Kidney (tissue), 14 donors: ENCODE measurements around the gene ATP6V0E1. TPM values are rescaled to one million over a fixed set of nuclear protein-coding genes. Genes with fewer than 3 reads are reported as not detected.

Experiments
- DNase-seq, 5 donors: peaks; one replicate each; pipeline ENCODE4 v3.0.0-alpha.2; 2013 to 2020
- FAIRE-seq: peaks from 2 replicates; lab custom pipeline; 2012; peaks lifted over from hg19 to GRCh38; lab: Jason Lieb, UNC
- H3K27ac ChIP-seq, 2 donors: one replicate each; pipeline ENCODE4 v1.7.0; 2013; ENCODE audit warnings: low read depth in 2 of 2, low read length in 2 of 2, inconsistent platforms in 1 of 2
- H3K27me3 ChIP-seq: one replicate; pipeline ENCODE4 v1.7.1; 2013; ENCODE audit warnings: low read length, inconsistent platforms; ENCODE audit not compliant: control insufficient read depth, insufficient read depth
- H3K36me3 ChIP-seq, 3 donors: one replicate each; pipeline versions ENCODE4 v1.7.0 to v1.7.1; 2013; ENCODE audit warnings: low read length in 3 of 3, control low read depth in 1 of 3, inconsistent platforms in 1 of 3; ENCODE audit not compliant: insufficient read depth in 3 of 3, control insufficient read depth in 2 of 3
- H3K4me1 ChIP-seq, 3 donors: one replicate each; pipeline versions ENCODE4 v1.7.0 to v1.7.1; 2013; ENCODE audit warnings: low read length in 3 of 3, inconsistent platforms in 1 of 3, low read depth in 1 of 3; ENCODE audit not compliant: control insufficient read depth in 2 of 3, insufficient read depth in 2 of 3
- H3K4me3 ChIP-seq, 3 donors: one replicate each; pipeline versions ENCODE4 v1.7.0 to v1.8.1; 2013; ENCODE audit warnings: low read length in 3 of 3, control low read depth in 1 of 3, inconsistent platforms in 1 of 3
- H3K9ac ChIP-seq, 3 donors: one replicate each; pipeline versions ENCODE4 v1.7.0 to v1.7.1; 2013; ENCODE audit warnings: low read length in 3 of 3, control low read depth in 1 of 3, inconsistent platforms in 1 of 3
- H3K9me3 ChIP-seq, 3 donors: one replicate each; pipeline versions ENCODE4 v1.7.0 to v1.7.1; 2013; ENCODE audit warnings: low read length in 3 of 3, control low read depth in 1 of 3, inconsistent platforms in 1 of 3; ENCODE audit not compliant: control insufficient read depth in 2 of 3, insufficient read depth in 1 of 3
- intact Hi-C: fragments of 100-400 bp; cut with DNase I; formaldehyde crosslinking; loops from one replicate; pipeline ENCODE4 v1.11.1; 2022
- polyA plus RNA-seq: library from polyadenylated mRNA; stranded (reverse); fragments of 350-450 nt; fragmentation: Illumina TruSeq; extraction: RNeasy Lipid Tissue Mini Kit (QIAGEN cat#74804); gene quantifications from one replicate; pipeline ENCODE4 v1.2.3, GENCODE V29; 2014; ENCODE audit warnings: low read depth, low replicate concordance; ENCODE audit not compliant: insufficient read depth
- total RNA-seq: library from RNA; stranded (reverse); fragmentation: NEBNext Ultra II Directional; extraction: Animal tissue kit (Norgen Biotek cat#: 25700); gene quantifications from one replicate; pipeline ENCODE4 v1.2.1, GENCODE V29; 2021
- TF ChIP-seq, protein P1 (sequence below): IDR thresholded peaks from 3 replicates; pipeline ENCODE4 v1.5.1; 2012; ENCODE audit warnings: mild to moderate bottlenecking, moderate library complexity, borderline replicate concordance; ENCODE audit not compliant: insufficient read depth; ENCODE audit errors: extremely low read depth
- donor health status: control.
- donor health status: control.
- donor health status: control.
- donor health status: control.
- donor health status: control.
- donor health status: DM: yes; HTN: yes; CAD: no.
- donor health status: Normal renal cell carcinoma (clear cell type).

ATP6V0E1 gene
- total and polyA plus RNA-seq, 2 donors from 2014 or later: 352 to 804 TPM

GRCh38 chr5:172954751-172955159, 28.8 kb upstream of the ATP6V0E1 start:
- no peaks in the 10 kb centered on the region for H3K27me3 ChIP-seq
- no peak for DNase-seq
- FAIRE-seq: no peak
- no peak overlapping the region for H3K4me3 ChIP-seq
- intact Hi-C loops: no loop called here
- H3K4me1 ChIP-seq: no peaks in the 10 kb centered on the region
- H3K9me3 ChIP-seq: no peaks in the 10 kb centered on the region
- TF ChIP-seq, protein P1, sequence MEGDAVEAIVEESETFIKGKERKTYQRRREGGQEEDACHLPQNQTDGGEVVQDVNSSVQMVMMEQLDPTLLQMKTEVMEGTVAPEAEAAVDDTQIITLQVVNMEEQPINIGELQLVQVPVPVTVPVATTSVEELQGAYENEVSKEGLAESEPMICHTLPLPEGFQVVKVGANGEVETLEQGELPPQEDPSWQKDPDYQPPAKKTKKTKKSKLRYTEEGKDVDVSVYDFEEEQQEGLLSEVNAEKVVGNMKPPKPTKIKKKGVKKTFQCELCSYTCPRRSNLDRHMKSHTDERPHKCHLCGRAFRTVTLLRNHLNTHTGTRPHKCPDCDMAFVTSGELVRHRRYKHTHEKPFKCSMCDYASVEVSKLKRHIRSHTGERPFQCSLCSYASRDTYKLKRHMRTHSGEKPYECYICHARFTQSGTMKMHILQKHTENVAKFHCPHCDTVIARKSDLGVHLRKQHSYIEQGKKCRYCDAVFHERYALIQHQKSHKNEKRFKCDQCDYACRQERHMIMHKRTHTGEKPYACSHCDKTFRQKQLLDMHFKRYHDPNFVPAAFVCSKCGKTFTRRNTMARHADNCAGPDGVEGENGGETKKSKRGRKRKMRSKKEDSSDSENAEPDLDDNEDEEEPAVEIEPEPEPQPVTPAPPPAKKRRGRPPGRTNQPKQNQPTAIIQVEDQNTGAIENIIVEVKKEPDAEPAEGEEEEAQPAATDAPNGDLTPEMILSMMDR: no peak
- H3K36me3 ChIP-seq: peaks cover 0 to 9% (median 3%) of the 10 kb centered on the region in 3 donors
- no peak overlapping the region for H3K27ac ChIP-seq
- H3K9ac ChIP-seq: no peak overlapping the region

DNA sequence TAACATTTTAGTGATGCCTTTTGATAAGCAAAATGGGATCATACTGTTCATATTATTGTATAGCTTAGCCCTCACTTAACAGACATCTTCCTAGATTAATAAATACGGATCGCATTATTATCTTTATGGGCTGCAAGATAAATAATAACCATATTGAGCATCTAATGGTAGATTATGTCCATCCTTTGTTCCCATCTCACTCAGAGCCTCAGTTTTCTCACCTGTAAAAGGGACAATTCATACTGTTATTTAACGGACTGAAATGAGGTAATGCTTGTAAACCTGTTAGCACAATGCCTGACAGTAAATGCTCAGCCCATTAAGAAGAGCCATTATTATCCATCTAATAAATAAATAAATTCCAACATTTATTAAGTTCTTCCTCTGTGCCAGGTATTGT, 27.3 kb upstream of the ATP6V0E1 start:
- H3K36me3 ChIP-seq: peaks cover 0 to 3% (median 0%) of the 10 kb centered on the region in 3 donors
- H3K4me1 ChIP-seq: peaks cover 0 to 7% (median 3%) of the 10 kb centered on the region in 3 donors
- no peaks in the 10 kb centered on the region for H3K9me3 ChIP-seq
- DNase-seq (no peak), FAIRE-seq (no peak)
- no peaks in the 10 kb centered on the region for H3K27me3 ChIP-seq
- H3K27ac ChIP-seq: no peak overlapping the region
- H3K4me3 ChIP-seq: no peak overlapping the region
- no peak overlapping the region for H3K9ac ChIP-seq
- TF ChIP-seq, protein P1: no peak
- intact Hi-C loops: no loop called here

- Histone ChIP-seq H3K9me3 (no peaks in the 10 kb centered on the region), H3K27ac (no peak overlapping the region), H3K4me3 (no peak overlapping the region), H3K4me1 (peaks cover 0 to 7% (median 3%) of the 10 kb centered on the region in 3 donors), H3K9ac (no peak overlapping the region), H3K36me3 (peaks cover 0 to 3% (median 0%) of the 10 kb centered on the region in 3 donors), H3K27me3 (no peaks in the 10 kb centered on the region)
- DNase-seq (peak in 1 of 5 donors; percentile 22), FAIRE-seq (no peak)
- intact Hi-C loops: no loop called here
- TF ChIP-seq, protein P1: no peak
Observed at GRCh38 chr5:172956936-172957335, 26.6 kb upstream of the ATP6V0E1 start.

- H3K27ac ChIP-seq: no peak overlapping the region
- TF ChIP-seq, protein P1: no peak
- peaks cover 0 to 7% (median 3%) of the 10 kb centered on the region in 3 donors for H3K4me1 ChIP-seq
- H3K27me3 ChIP-seq: no peaks in the 10 kb centered on the region
- FAIRE-seq (no peak), DNase-seq (no peak)
- intact Hi-C loops: no loop called here
- no peak overlapping the region for H3K9ac ChIP-seq
- peaks cover 0 to 3% (median 0%) of the 10 kb centered on the region in 3 donors for H3K36me3 ChIP-seq
- H3K9me3 ChIP-seq: no peaks in the 10 kb centered on the region
- no peak overlapping the region for H3K4me3 ChIP-seq
Observed at GRCh38 chr5:172957458-172957857, 26.1 kb upstream of the ATP6V0E1 start.
